Measurements from ENCODE around the gene ELOVL3. TPM values are rescaled to one million over a fixed set of nuclear protein-coding genes. Genes with fewer than 3 reads are reported as not detected.

The ELOVL3 gene
- total RNA-seq, 2 experiments from 2014 or later, result not detected

GRCh38 chr10:102274062-102274461 is 48.0 kb downstream of the ELOVL3 start:
- TF ChIP-seq, protein P1, sequence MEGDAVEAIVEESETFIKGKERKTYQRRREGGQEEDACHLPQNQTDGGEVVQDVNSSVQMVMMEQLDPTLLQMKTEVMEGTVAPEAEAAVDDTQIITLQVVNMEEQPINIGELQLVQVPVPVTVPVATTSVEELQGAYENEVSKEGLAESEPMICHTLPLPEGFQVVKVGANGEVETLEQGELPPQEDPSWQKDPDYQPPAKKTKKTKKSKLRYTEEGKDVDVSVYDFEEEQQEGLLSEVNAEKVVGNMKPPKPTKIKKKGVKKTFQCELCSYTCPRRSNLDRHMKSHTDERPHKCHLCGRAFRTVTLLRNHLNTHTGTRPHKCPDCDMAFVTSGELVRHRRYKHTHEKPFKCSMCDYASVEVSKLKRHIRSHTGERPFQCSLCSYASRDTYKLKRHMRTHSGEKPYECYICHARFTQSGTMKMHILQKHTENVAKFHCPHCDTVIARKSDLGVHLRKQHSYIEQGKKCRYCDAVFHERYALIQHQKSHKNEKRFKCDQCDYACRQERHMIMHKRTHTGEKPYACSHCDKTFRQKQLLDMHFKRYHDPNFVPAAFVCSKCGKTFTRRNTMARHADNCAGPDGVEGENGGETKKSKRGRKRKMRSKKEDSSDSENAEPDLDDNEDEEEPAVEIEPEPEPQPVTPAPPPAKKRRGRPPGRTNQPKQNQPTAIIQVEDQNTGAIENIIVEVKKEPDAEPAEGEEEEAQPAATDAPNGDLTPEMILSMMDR (IDR thresholded peaks at IDR 0.05), result no peak
- no peaks in the 10 kb centered on the region for H3K9me3 Mint-ChIP-seq
- ChIA-PET CTCF (interaction anchor here (3.0 to 4.3 kb wide), 2 partner anchors 43 to 78 kb away, joined by 9 to 12 read pairs; no protein-coding TSS in a partner anchor), POLR2A (no interaction called here)
- ATAC-seq (no peak), DNase-seq (no peak)
- peaks cover 11% of the 10 kb centered on the region for H3K36me3 Mint-ChIP-seq (ENCODE audit: low read depth)
- no peak overlapping the region for H3K27ac Mint-ChIP-seq
- no peaks in the 10 kb centered on the region for H3K27me3 Mint-ChIP-seq
- H3K4me1 Mint-ChIP-seq (ENCODE audit: low read depth), result peaks cover 25% of the 10 kb centered on the region
- intact Hi-C loops (cut with micrococcal nuclease), result no loop called here
- H3K4me3 Mint-ChIP-seq, result no peak overlapping the region

DNA sequence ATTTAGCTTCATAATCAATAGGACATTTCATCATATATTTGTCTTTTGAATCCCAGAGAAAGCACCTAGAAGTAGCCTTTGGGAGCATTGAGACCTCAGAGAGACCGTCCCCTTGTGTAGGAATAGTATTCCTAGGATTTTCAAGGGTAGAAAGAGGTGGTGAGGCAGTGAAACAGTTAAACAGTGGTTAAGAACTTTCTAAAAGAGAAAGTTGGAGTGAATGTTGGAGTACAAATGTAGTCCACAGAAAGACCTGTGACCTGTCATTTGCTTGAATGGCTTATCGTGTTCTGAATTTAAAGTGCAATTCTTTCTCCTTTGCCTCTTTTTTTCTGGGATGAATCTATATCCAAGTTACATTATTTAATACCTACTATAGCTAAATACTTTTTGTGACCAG is 49.2 kb downstream of the ELOVL3 start:
- H3K4me1 Mint-ChIP-seq (ENCODE audit: low read depth), result peaks cover 32% of the 10 kb centered on the region
- ATAC-seq, result no peak
- intact Hi-C loops (cut with micrococcal nuclease), result no loop called here
- no peaks in the 10 kb centered on the region for H3K9me3 Mint-ChIP-seq
- H3K27ac Mint-ChIP-seq, result no peak overlapping the region
- ChIA-PET CTCF (interaction anchor here (0.7 to 4.3 kb wide), 3 partner anchors 20 to 77 kb away, joined by 4 to 12 read pairs (median 9); no protein-coding TSS in a partner anchor), POLR2A (no interaction called here)
- H3K27me3 Mint-ChIP-seq, result no peaks in the 10 kb centered on the region
- H3K4me3 Mint-ChIP-seq, result no peak overlapping the region
- TF ChIP-seq, protein P1 (IDR thresholded peaks at IDR 0.05), result no peak
- peaks cover 9% of the 10 kb centered on the region for H3K36me3 Mint-ChIP-seq (ENCODE audit: low read depth)
- DNase-seq, result no peak

- H3K27ac Mint-ChIP-seq, result no peak overlapping the region
- no peaks in the 10 kb centered on the region for H3K27me3 Mint-ChIP-seq
- ATAC-seq (no peak), DNase-seq (no peak)
- peaks cover 38% of the 10 kb centered on the region for H3K4me1 Mint-ChIP-seq (ENCODE audit: low read depth)
- ChIA-PET CTCF (interaction anchor here (1.0 to 2.9 kb wide), 4 partner anchors 11 to 73 kb away, joined by 3 to 13 read pairs (median 6); no protein-coding TSS in a partner anchor), POLR2A (no interaction called here)
- intact Hi-C loops (cut with micrococcal nuclease), result no loop called here
- peaks cover 2% of the 10 kb centered on the region for H3K36me3 Mint-ChIP-seq (ENCODE audit: low read depth)
- H3K4me3 Mint-ChIP-seq, result no peak overlapping the region
- TF ChIP-seq, protein P1 (IDR thresholded peaks at IDR 0.05), result no peak
- no peaks in the 10 kb centered on the region for H3K9me3 Mint-ChIP-seq
Measured at GRCh38 chr10:102279104-102279503, 53.0 kb downstream of the ELOVL3 start.

Other genes with a start within 250 kb of the ELOVL3 start
- 10 to 100 TPM; 16.2 to 18.4 TPM for gene ARMH3, start 170.1 kb upstream of the ELOVL3 start, total RNA-seq
- gene HPS6, start 160.9 kb upstream of the ELOVL3 start, total RNA-seq, result 10 to 100 TPM; 18.0 to 18.1 TPM
- gene LDB1, start 105.9 kb upstream of the ELOVL3 start, total RNA-seq, result 10 to 100 TPM; 68.5 to 70.9 TPM
- 10 to 100 TPM; 68.6 to 72.2 TPM for gene PPRC1, start 93.3 kb upstream of the ELOVL3 start, total RNA-seq
- 100 to 1,000 TPM; 210 to 215 TPM for gene NOLC1, start 73.9 kb upstream of the ELOVL3 start, total RNA-seq
- gene PITX3, start 15.2 kb downstream of the ELOVL3 start, total RNA-seq, result under 1 TPM in 1 of 2 experiments, not detected in 1; 0.23 TPM
- 10 to 100 TPM; 25.4 to 28.2 TPM for gene GBF1, start 19.2 kb downstream of the ELOVL3 start, total RNA-seq
- 100 to 1,000 TPM; 251 to 253 TPM for gene NFKB2, start 169.4 kb downstream of the ELOVL3 start, total RNA-seq
- 10 to 100 TPM in 1 of 2 experiments, 1 to 10 TPM in 1; 9.3 to 10.4 TPM for gene PSD, start 192.5 kb downstream of the ELOVL3 start, total RNA-seq
- 10 to 100 TPM; 14.1 to 15.7 TPM for gene FBXL15, start 194.5 kb downstream of the ELOVL3 start, total RNA-seq
- gene CUEDC2, start 206.3 kb downstream of the ELOVL3 start, total RNA-seq, result 10 to 100 TPM; 71.8 to 76.4 TPM
- gene C10orf95, start 225.2 kb downstream of the ELOVL3 start, total RNA-seq, result under 1 TPM; 0.20 to 0.36 TPM